ENCODE data around the gene CLDN4.

CLDN4 gene

GRCh38 chr7:73876973-73877372, 46.2 kb downstream of the CLDN4 start:
- no peak for DNase-seq

- no peak for DNase-seq
These were observed 49.3 kb downstream of the CLDN4 start for GRCh38 chr7:73879977-73880681.

GRCh38 chr7:73880755-73881328, 50.0 kb downstream of the CLDN4 start:
- DNase-seq, result no peak

GRCh38 chr7:73881352-73882046, 50.7 kb downstream of the CLDN4 start:
- DNase-seq, result no peak

- no peak for DNase-seq
These were observed 51.2 kb downstream of the CLDN4 start for GRCh38 chr7:73882047-73882402.
